Measurements from ENCODE around the gene RASGRP4.

RASGRP4 gene

GRCh38 chr19:38389957-38390924 is 35.8 kb downstream of the RASGRP4 start:
- H3K27me3 Mint-ChIP-seq, result peaks cover 61% of the 10 kb centered on the region
- DNase-seq (no peak), ATAC-seq (no peak)
- peaks cover 49% of the 10 kb centered on the region for H3K4me1 Mint-ChIP-seq
- H3K27ac Mint-ChIP-seq, result no peak overlapping the region
- H3K4me3 Mint-ChIP-seq, result no peak overlapping the region
- no peaks in the 10 kb centered on the region for H3K9me3 Mint-ChIP-seq

DNA sequence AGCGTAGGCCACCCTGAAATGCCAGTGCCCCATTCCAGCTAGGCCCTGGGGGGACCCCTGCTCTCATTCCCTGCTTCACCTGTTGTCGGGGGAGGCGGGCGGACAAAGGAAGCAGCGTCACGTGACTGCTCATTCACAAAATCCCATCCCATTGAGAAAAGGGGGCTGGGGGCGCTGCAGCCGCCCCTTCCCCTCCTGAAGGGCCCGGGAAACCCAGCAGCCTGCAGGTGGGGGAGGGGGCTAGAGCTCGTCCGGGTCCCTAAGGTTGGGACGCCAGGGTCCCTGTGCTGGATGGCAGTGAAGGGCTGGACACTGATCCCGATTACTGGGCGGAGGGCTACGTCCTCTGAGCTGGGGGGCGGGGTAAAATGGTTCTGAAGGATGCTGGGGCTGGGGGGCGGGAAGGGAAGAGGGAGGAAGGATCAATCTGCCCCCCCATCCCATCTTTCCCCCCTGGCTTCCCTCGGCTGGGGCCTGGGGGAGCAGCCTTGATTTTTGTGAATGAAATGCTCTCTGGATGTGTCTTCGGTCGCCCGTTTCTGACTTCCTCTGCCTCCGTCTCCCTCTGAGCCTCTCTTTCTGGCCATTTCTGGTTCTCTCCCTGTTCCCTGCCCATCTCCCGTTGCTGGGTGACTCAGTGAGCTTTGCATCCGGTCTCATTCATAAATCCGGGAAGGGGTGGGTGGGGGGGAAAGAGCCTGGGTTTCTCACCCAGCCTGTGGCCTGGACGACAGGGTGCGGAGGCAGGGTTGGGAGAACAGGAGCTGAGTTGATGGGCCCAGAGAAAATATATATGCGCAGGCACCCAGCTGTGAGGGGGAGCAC is 36.7 kb downstream of the RASGRP4 start:
- no peak overlapping the region for H3K27ac Mint-ChIP-seq
- H3K4me3 Mint-ChIP-seq, result peak overlapping the region; percentile 61 to 66
- H3K9me3 Mint-ChIP-seq, result no peaks in the 10 kb centered on the region
- no peak for DNase-seq
- peaks cover 49% of the 10 kb centered on the region for H3K4me1 Mint-ChIP-seq
- H3K27me3 Mint-ChIP-seq, result peaks cover 68% of the 10 kb centered on the region
- ATAC-seq, result no peak

DNA sequence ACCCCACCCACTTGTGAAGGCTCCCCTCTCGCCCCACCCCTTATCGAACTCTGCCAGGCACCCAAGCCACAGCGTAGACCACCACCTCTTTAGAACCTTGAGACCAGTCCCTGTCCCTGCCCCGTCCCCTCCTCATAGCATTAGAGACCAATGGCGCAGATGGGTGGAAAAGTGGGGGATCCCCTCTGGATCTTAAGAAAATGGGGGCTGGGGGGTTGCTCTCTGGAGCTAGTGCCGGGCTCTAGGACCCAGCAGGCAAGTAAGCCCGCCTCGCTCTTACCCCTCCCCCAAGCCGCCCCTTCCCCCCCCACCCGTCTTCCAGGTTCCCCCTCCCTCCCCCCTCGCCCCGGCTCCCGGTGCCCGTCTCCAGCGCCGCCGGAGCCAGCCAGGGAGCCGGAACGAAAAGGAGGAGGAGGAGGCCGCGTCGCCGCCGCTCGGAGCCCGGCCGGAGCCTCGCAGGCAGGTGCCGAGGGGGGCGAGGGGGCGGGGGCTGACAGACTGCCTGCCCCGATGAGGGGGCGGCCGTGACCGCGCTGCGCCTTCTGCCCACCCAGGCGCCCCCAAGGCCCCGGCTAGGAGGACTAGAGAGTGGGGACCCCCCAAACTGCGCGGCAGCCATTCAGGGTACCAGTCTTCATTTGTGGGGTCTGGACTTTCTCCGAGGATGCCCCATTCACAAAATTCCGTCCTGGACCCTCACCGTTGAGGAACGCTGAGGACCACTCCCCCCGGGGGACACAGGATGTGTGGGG is 37.5 kb downstream of the RASGRP4 start, which contains the start of gene SPRED3:
TSS of gene SPRED3 (plus strand) at position 349 of the 752 bp plus-strand sequence. CDS start 1,606 bp downstream, outside the sequence.
- DNase-seq (no peak), ATAC-seq (peak; percentile 2)
- Mint-ChIP-seq H3K27ac (peak within 1 kb of the TSS; percentile 37 to 75), H3K4me1 (peaks cover 43% of the 10 kb centered on the region), H3K27me3 (peaks cover 60% of the 10 kb centered on the region), H3K9me3 (no peaks in the 10 kb centered on the region), H3K4me3 (peak within 1 kb of the TSS; percentile 85 to 88)

GRCh38 chr19:38387550-38388348 is 38.3 kb downstream of the RASGRP4 start, which contains the start of gene GGN:
TSS of gene GGN (minus strand) at chr19:38388034. CDS start at chr19:38387261, 773 bp downstream.
- Mint-ChIP-seq H3K9me3 (no peaks in the 10 kb centered on the region), H3K27me3 (peaks cover 57% of the 10 kb centered on the region), H3K4me3 (peak within 1 kb of the TSS; percentile 85 to 88), H3K27ac (peak within 1 kb of the TSS; percentile 37 to 75), H3K4me1 (peaks cover 40% of the 10 kb centered on the region)
- peak; percentile 76 for ATAC-seq
- peak; percentile 84 for DNase-seq

GRCh38 chr19:38386971-38387549 is 39.0 kb downstream of the RASGRP4 start:
- H3K4me1 Mint-ChIP-seq, result peaks cover 37% of the 10 kb centered on the region

GRCh38 chr19:38386300-38386970 is 39.6 kb downstream of the RASGRP4 start:
- no peak for DNase-seq
- Mint-ChIP-seq H3K27me3 (peaks cover 47% of the 10 kb centered on the region), H3K4me1 (peaks cover 37% of the 10 kb centered on the region), H3K9me3 (no peaks in the 10 kb centered on the region), H3K27ac (no peak overlapping the region), H3K4me3 (peak overlapping the region in 1 of 2 donors; percentile 80)
- ATAC-seq, result no peak

More at GRCh38 chr19:38386971-38387549, 39.0 kb downstream of the RASGRP4 start:
- DNase-seq, result no peak
- no peaks in the 10 kb centered on the region for H3K9me3 Mint-ChIP-seq
- H3K4me3 Mint-ChIP-seq, result peak overlapping the region; percentile 85 to 88
- peak overlapping the region in 1 of 2 donors; percentile 8 for H3K27ac Mint-ChIP-seq
- no peak for ATAC-seq
- H3K27me3 Mint-ChIP-seq, result peaks cover 53% of the 10 kb centered on the region

GRCh38 chr19:38385804-38386257 is 40.2 kb downstream of the RASGRP4 start:
- ATAC-seq (no peak), DNase-seq (no peak)
- Mint-ChIP-seq H3K4me3 (peak overlapping the region in 1 of 2 donors; percentile 80), H3K4me1 (peaks cover 37% of the 10 kb centered on the region), H3K27ac (no peak overlapping the region), H3K27me3 (peaks cover 41% of the 10 kb centered on the region), H3K9me3 (no peaks in the 10 kb centered on the region)

DNA sequence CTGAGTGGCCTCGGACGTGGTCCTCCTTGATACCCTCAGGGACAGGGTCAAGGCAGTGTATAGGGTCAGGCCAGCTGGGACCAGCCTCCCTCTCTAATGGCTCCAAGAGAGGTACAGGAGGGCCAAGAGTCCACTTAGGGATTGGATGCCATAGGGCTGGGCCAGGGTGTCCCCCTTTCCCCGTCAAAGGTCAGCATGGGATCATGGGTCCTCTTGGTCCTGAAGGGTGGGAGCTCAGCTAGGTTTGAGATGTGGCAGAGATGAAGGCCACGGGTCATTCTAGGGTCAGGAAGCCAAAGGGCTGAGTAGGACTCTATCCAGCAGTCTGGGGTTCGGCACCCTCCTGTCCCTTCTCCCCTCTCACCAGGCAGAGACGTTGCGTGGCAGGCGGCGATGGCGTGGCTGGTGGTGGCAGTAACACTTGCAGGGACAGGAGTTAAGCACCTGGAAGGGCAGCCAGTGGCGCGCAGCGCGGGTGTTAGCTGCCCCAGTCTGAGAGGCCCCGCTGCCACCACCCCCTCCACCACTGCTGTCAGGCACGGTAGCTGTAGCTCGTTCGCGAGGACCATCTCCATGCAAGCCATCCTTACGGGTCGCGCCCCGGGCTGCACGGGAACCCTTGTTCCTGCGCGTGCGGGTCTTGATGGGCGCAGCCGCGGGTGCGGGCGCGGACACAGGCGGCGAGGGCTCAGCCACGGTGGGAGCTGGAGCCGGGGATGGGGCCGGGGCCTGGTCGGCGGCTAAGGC is 40.8 kb downstream of the RASGRP4 start:
- H3K27ac Mint-ChIP-seq, result no peak overlapping the region

GRCh38 chr19:38384209-38385027 is 41.6 kb downstream of the RASGRP4 start:
- DNase-seq (no peak), ATAC-seq (no peak)
- H3K4me3 Mint-ChIP-seq, result no peak overlapping the region
- peak overlapping the region in 1 of 2 donors; percentile 54 for H3K27ac Mint-ChIP-seq
- H3K27me3 Mint-ChIP-seq, result peaks cover 27% of the 10 kb centered on the region
- H3K4me1 Mint-ChIP-seq, result peaks cover 40% of the 10 kb centered on the region
- no peaks in the 10 kb centered on the region for H3K9me3 Mint-ChIP-seq

More for the DNA sequence above, 40.8 kb downstream of the RASGRP4 start:
- ATAC-seq, result no peak
- Mint-ChIP-seq H3K4me3 (no peak overlapping the region), H3K27me3 (peaks cover 35% of the 10 kb centered on the region), H3K9me3 (no peaks in the 10 kb centered on the region), H3K4me1 (peaks cover 37% of the 10 kb centered on the region)
- DNase-seq, result no peak

GRCh38 chr19:38383743-38384142 is 42.3 kb downstream of the RASGRP4 start:
- Mint-ChIP-seq H3K4me3 (no peak overlapping the region), H3K9me3 (no peaks in the 10 kb centered on the region), H3K4me1 (peaks cover 43% of the 10 kb centered on the region), H3K27ac (no peak overlapping the region), H3K27me3 (peaks cover 23% of the 10 kb centered on the region)
- ATAC-seq (no peak), DNase-seq (no peak)

DNA sequence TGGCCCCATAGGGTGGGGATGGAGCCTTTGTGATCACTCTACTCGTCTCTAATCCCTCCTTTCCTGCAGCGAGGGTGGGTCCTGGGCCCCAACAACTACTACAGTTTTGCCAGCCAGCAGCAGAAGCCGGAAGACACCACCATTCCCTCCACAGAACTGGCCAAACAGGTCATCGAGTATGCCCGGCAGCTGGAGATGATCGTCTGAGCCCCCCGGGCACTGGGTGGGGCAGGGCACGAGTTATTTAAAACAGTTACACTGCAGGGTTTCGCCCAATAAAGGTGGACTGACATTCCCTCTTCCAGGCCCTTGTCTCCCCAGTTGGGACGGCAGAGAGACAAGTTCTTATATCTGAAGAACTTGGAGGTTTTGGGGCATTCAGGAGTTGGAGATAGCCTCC is 42.8 kb downstream of the RASGRP4 start:
- H3K27ac Mint-ChIP-seq, result no peak overlapping the region
- H3K9me3 Mint-ChIP-seq, result no peaks in the 10 kb centered on the region
- no peak for DNase-seq
- H3K4me1 Mint-ChIP-seq, result peaks cover 41% of the 10 kb centered on the region
- no peak for ATAC-seq
- peaks cover 21% of the 10 kb centered on the region for H3K27me3 Mint-ChIP-seq
- H3K4me3 Mint-ChIP-seq, result no peak overlapping the region

DNA sequence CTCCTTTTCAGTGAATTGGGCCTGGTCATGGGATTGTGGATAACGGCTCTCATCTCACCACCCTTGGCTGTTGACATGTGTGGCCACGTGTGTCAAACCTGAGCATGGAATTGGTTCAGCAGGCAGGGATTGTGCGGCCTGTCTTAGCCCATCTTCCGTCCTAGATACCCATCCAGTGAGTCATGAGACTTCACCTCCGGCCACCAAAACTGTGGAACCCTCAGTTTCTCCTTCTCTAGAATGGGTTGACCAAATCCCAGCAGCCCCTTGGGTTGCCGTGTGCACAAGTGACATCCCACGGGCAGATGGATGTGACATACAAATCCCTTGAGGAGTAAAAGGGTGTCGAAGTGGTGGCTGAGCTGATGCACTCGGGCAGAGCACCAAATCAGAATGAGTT is 44.9 kb downstream of the RASGRP4 start:
- no peak for DNase-seq
- peaks cover 7% of the 10 kb centered on the region for H3K27me3 Mint-ChIP-seq
- H3K9me3 Mint-ChIP-seq, result no peaks in the 10 kb centered on the region
- H3K27ac Mint-ChIP-seq, result no peak overlapping the region
- no peak overlapping the region for H3K4me3 Mint-ChIP-seq
- H3K4me1 Mint-ChIP-seq, result peaks cover 32% of the 10 kb centered on the region
- ATAC-seq, result no peak

Data from stimulated activated naive CD8-positive, alpha-beta T cell treated with anti-CD3 and anti-CD28 coated beads, Interleukin-15, amount 100 ng/mL, for 72 hours (primary cell).